HG03025 (cell line): ENCODE data around the gene PLEKHJ1.

Experiments used
- ATAC-seq: cut with Tn5 transposase; IDR thresholded peaks from one replicate; pipeline ENCODE4 v1.9.1; 2021; ENCODE audit warnings: mild to moderate bottlenecking, moderate library complexity; ENCODE audit not compliant: unreplicated experiment, low FRiP score

PLEKHJ1 gene

DNA sequence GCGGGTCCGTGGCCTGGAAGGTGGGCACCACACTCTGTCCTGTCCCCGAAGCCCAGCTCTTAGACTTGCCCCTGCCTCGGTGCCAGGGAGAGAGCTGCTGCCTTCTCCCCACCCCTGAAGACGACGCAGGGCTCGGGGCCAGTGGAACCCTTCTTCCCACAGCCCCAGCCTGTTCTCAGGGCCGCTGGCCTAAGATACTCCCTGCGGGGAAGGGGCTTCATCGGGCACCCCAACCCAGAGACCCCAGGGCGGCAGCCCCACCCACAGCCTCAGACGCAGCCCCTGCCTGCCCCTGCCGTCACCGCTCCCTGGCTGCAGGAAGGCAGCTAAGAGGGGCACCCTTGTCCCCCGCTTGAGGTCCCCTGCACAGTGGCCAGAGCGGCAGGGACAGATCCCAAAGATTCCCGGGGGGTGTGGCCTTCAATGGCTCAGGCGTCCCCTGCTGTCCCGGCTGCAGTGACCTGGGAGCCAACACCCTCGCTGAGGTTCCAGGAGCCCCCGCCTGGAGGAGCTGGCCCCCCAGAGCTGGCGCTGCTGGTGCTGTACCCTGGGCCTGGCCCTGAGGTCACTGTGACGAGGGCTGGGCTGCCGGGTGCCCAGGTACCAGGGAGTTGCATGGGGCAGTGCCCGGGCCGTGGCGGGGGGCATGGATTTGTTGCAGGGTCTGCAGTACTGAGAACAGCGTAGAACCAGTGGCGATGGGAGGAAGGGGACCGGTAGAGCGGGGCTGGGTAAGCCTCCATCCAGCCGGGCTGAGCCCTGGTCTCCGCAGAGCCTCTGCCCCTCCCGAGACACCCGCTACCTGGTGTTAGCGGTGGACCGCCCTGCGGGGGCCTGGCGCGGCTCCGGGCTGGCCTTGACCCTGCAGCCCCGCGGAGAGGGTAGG lies 14.0 kb upstream of the PLEKHJ1 start:
- no peak for ATAC-seq

DNA sequence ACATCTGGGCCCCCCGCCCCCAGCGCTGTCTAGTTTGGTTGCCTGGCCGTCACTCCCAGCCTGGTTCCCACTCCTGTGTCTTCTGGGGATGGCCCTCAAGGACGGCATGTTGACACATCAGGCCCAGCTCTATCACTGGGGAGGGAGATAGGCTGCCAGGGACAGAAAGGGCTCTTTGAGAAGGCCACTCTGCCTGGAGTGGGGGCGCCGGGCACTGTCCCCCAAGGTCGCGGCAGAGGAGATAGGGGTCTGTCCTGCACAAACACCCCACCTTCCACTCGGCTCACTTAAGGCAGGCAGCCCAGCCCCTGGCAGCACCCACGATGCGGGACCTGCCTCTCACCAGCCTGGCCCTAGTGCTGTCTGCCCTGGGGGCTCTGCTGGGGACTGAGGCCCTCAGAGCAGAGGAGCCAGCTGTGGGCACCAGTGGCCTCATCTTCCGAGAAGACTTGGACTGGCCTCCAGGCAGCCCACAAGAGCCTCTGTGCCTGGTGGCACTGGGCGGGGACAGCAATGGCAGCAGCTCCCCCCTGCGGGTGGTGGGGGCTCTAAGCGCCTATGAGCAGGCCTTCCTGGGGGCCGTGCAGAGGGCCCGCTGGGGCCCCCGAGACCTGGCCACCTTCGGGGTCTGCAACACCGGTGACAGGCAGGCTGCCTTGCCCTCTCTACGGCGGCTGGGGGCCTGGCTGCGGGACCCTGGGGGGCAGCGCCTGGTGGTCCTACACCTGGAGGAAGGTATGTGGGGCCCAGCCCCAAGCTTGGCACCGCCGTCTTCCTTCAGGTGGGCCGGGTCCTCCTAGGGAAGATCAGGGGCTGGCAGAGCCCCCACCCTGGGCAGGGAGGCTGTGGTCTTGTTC lies 13.1 kb upstream of the PLEKHJ1 start, which contains the start of gene AMH:
Gene AMH, plus strand, starts transcription at position 314 of the 857 bp plus-strand sequence. Its CDS starts 10 bp downstream, at position 324.
- ATAC-seq: no peak

DNA sequence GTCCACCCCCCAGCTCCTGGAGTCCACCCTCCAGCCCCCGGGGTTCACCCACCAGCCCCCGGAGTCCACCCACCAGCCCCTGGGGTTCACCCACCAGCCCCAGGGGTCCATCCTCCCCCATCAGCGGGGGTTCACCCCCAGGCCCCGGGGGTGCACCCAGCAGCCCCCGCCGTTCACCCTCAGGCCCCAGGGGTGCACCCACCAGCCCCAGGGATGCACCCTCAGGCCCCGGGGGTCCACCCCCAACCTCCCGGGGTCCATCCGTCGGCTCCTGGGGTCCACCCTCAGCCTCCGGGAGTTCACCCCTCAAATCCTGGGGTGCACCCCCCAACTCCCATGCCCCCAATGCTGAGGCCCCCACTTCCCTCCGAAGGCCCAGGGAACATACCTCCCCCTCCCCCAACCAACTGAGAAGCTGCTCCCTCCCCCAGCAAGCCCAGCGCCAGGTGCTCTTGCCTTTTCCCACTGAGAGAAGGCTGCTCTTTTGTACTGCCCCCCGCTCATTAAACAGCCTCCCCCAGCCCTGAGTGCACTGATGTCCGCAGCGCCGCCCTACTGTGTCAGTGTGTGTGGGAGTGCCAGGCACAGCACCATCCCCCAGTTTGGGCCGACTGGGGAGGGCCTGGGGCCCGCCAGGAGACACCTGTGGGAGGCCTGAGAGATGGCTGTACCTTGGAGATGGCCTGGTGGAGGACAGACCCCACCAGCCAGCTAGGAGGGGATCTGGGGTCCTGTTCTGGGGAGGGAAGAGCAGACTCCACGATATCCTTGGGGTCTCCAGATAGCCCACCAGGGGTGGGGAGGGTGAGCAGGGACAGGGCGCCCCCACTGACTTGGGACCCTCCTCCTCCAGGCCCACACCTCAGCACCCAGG lies 12.2 kb upstream of the PLEKHJ1 start:
- ATAC-seq: no peak

DNA sequence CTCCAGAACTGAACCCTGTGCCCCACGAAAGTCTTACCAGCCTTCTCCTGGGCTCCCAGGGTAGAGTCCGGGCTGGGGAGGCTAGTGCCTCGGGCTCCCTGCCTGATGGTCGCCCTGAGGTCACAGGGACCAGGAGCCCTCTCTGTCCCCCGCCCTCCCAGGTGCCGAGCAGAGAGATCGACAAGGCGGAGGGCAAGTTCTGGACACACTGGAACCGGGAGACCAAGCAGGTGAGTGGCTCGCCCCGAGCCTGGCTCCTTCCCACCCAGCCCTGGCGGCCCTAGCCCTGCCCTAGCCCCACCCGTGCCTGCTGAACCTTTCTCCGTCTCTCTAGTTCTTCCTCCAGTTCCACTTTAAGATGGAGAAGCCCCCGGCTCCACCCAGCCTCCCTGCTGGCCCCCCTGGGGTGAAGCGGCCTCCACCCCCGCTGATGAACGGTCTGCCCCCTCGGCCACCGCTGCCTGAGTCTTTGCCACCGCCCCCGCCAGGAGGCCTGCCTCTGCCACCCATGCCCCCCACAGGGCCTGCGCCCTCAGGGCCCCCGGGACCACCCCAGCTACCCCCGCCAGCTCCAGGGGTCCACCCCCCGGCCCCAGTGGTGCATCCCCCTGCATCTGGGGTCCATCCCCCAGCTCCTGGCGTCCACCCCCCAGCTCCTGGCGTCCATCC lies 11.4 kb upstream of the PLEKHJ1 start:
- no peak for ATAC-seq

DNA sequence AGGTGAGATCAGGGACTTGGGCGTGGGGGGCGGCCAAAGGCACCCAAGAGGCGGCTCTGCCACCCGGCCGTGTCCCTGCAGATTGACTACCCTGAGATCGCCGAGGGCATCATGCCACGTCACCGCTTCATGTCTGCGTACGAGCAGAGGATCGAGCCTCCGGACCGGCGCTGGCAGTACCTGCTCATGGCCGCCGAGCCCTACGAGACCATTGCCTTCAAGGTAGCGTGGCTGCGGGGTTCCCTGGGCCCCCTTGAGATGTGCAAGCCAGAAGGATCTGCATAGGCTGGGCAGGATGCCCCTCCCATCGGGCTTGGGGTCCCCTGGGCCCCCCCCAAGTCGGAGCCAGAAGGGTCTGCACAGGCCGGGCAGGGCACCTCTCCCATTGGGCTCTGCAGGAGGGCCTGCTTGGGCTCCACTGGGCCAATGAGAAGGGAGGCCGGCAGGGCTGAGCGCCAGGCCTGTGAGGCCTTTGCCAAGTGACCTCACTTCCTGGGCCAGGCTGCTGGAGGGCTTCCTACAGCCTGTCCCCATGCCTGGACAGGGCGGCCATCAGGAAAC lies 10.8 kb upstream of the PLEKHJ1 start:
- ATAC-seq: no peak

DNA sequence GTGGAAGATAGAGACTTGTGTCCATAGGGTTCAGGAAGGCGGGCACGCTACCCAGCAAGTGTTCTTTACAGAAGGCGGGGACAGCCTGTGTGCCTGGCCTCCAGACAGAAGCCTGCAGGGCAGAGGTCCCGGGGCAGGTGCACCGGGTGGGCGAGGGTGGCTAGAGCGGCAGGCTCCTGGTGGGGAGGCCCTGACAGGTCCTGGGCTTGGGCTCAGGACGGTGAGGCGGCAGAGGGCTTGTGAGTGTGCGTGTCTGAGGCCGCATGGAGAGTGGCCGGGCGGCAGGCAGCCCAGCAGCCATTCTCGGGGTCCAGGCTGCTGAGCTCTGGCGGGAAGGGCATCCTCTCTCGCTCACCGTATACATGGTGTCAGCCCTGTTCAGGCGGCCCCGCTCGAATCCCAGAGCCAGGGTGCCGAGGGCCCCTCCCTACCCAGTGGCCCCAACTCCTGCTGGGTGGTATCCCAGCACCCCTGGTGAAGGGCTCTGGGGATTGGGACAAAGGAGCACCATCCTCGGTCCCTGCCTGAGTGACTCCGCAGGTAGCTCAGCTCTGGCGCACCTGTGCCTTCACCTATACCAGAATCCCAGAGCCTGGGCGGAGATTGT lies 10.0 kb upstream of the PLEKHJ1 start:
- ATAC-seq: no peak

DNA sequence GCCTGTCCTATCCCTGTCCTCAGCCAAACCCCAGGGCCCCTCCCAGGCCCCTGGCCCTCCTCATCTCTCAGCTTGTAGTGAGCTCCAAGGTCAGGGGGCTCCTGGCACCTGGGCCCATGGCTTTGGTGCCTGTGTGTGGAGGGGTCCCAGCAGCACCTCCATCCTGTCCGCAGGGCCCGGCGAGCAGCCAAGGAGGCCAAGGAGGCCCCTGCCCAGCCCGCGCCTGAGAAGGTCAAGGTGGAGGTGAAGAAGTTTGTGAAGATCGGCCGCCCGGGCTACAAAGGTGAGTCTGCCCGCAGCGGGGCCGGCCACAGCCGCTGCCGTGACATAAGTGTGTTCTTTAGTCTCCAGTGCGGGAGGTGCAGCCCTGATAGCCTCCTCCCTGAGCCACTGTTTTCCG lies 9.1 kb upstream of the PLEKHJ1 start:
- ATAC-seq: no peak

DNA sequence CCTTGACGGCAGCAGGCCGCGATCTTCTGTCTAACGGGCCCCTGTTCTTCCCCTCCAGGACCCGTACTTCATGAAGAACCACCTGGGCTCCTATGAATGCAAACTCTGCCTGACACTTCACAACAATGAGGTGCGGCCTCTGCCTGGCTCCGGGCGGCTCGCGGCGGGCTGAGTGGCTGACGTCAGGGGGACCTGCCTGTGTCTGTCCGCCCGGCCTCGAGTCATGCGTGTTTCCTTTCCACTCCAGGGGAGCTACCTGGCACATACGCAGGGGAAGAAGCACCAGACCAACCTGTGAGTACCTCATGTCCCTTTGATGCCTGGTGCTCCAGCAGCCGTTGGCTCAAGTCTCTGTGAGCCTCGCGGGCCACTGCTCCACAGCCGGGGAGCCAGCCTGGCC lies 8.4 kb upstream of the PLEKHJ1 start:
- no peak for ATAC-seq

DNA sequence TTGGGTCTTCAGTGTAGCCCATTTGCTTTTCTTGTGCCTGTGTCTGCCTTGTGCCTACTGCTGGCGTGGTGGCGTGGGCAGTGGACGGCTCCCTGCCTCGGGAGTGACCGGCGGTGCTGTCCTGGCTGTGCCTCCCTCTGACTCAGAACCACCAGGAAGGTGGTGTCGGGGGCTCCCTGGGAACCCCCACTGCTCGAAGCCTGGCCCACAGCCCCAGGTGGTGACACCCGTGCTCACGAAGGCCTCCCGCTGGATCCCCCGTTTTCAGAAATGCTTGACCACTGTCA lies 7.9 kb upstream of the PLEKHJ1 start:
- no peak for ATAC-seq

DNA sequence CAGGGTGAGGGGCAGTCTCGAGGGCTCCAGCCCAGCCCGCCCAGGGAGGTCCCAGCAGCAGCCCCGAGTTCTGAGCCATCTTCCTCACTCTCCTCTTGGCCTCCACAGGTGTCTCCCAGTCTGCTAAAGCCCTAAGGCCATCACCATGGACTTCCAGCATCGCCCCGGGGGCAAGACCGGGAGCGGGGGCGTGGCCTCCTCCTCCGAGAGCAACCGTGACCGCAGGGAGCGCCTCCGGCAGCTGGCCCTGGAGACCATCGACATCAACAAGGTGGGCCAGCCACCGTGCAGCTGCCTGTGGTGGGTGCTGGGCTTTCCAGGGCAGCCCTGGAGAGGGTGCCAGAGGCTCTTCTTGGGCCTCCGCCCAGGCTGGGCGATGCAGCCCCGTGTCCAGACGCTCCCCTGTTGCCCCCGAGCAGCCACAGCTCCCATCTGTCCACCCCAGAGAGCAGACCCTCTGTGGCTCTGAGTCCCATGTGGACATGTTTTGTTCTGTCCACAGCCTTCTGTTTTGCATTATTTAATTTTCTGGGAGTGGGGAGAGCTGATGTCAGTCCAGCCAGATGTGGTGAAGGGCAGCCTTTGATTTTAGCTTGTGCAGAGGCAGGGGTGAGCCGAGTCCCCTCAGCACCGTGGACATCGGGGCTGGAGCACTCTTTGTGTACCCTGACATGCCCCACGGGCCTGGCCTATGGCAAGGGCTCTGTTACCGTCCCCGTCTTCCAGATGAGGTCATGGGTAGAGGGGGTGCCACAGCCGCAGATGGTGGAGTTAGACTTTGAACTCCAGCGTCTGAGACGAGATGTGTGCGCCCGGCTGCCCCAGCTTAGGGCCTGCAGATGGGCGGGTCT lies 7.4 kb upstream of the PLEKHJ1 start:
- no peak for ATAC-seq

DNA sequence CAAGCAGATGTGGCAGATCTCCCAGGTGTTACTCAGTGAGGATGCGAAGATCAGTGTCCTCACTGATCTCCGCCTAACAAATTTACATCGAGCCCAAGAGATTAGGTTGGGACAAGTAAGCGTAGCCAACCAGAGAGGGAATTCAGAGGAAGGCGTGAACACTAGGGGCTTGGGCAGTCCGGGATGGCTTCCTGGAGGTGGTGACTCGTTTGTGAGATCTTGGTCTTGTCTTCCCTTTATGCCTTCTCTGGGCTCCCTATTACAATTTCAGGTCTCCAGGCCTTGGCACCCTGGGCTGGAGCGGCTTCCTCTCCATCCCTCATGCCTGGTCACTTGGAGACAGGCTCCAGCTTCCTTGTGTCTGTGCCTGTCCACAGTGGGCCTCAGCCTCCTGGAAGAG lies 6.7 kb upstream of the PLEKHJ1 start:
- no peak for ATAC-seq

DNA sequence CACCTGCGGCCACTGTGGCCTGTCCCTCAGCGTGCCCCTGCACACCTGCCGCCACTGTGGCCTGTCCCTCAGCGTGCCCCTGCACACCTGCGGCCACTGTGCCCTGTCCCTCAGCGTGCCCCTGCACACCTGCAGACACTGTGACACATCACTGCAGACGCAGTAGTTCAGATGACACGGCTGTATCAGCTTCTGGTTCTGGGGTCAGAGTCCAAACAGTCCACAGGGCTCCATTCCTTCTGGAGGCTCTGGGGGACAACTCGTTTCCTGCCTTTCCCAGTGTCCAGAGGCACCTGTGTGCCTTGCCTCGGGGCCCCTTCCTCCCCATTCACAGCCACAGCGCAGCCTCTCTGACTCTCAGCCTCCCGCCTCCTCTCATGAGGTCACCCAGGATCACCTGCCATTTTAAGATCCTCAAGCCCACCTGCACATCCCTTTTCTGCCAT lies 6.0 kb upstream of the PLEKHJ1 start:
- ATAC-seq: no peak

DNA sequence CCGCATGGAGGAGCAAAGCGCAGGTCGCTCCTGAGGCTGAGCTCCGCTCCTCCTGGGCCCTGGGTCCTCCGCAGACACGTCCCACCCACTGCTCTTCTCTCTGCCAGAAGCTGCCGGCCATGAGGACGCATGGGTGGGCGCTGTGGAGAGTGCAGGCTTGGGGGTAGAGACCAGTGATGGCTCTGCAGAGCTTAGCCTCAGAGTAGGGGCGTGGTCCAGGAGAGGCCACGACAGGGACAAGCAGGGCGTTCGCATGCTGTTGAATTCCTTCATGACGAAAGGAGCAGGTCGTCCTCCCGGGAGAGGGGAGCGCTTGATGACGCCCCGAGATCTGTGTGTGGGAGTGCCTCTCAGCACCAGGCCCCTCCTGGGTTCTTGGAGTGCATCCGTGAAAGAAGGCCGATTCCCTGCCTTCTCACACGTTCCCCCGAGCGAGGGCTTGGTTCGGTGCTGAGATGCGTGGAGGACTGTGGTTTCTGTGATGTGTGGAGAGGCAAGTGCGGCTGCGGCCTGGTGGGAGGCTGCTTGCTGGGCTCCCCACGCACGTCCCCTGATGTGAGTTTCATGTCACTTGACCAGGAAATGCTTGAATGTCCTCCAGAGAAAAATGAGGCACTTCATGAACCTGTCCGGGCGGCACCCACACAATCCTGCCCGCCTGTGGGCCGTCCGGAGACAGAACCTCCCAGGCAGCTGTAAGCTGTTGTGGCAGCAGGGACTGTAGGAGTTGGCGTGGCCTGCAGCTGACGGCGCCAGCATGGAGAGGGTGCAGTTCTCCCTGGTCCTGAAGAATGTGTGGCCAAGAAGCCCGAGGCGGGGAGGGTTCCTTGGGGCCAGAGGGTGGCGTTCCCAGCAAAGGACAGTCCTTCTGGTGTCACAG lies 5.0 kb upstream of the PLEKHJ1 start:
- ATAC-seq: no peak

DNA sequence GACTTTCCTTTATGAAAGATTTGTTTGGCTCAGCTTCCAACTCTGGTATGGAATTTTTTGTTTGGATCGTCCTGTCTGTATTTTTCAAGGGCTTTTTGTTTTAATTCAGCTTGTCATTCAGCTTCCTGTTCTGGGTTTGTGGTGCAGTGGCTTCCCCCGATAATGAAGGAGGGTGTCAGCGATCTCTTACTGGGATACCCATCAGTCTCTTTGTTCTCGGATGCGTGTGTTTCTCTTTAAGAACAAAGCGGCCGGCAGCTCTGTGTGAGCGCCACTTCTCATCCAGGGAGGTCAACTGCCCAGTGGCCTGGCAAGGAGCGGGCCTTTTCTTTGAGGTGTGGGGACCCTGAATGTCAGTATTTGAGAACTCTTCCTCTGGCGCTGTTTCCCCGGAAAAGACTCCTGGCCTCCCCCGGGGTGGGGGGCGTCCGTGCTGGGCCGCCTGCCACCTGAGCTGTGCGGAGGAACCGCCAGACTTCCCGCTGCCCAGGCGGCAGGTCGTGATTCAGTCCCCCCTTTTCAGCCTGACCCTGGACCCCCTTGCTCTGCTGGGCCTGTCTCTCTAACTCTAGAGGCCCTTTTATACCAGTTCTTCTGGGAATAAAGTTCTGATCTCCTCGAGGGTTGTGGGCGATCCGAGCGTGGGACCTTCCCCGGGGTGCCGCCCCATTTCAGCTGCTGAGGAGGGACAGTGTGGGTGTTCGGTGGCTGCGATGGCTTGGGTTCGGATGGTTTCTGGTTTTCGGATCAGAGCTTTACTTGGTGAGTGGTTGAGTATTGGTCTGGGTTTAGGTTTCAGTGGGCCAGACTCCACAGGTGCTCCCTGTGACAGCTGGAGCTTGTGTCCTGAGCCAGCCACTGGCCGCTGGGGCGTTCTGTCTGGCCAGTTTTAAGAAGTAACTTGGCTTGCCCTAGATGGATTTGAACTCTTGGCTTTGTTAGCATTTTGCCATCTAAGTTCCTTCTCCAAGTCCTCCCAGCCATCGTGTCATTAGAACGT lies 3.9 kb upstream of the PLEKHJ1 start:
- ATAC-seq: no peak

DNA sequence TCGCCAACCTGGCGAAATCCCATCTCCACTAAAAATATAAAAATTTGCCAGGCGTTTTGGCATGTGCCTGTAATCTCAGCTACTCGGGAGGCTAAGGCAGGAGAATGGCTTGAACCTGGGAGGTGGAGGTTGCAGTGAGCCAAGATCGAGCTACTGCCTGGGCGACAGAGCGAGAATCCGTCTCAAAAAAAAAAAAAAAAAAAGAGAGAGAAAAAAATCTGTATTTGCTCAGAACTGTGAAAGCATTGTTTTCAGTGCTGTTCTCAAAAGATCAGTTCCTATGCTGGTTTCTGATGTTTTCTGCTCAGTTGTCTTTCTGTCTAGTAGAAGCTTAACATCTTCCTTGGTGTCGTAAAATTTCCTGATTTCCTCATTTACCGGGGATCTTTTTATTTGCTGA lies 3.0 kb upstream of the PLEKHJ1 start:
- ATAC-seq: no peak

DNA sequence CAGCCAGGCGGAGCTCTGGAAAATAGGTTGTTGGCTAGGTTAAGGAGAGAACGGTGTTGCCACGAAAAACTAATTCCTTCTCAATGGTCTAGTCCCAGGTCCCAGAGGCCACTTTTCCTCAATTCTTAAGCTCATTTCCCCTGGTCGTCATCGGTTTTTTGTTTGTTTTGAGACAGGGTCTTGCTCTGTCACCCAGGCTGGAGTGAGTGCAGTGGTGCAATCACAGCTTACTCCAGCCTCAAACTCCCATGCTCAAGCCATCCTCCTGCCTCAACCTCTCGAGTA lies 1.7 kb upstream of the PLEKHJ1 start:
- no peak for ATAC-seq
